ENCODE results near the gene EPB41L4A.
A peak's percentile ranks its signal among the peaks of the same experiment; 100 is the strongest.
"Not testable (repeated sequence)": the region's sequence is repeated elsewhere in the genome, so short reads cannot be mapped to it uniquely, and the experiment has no call there.

The EPB41L4A gene, protein sequence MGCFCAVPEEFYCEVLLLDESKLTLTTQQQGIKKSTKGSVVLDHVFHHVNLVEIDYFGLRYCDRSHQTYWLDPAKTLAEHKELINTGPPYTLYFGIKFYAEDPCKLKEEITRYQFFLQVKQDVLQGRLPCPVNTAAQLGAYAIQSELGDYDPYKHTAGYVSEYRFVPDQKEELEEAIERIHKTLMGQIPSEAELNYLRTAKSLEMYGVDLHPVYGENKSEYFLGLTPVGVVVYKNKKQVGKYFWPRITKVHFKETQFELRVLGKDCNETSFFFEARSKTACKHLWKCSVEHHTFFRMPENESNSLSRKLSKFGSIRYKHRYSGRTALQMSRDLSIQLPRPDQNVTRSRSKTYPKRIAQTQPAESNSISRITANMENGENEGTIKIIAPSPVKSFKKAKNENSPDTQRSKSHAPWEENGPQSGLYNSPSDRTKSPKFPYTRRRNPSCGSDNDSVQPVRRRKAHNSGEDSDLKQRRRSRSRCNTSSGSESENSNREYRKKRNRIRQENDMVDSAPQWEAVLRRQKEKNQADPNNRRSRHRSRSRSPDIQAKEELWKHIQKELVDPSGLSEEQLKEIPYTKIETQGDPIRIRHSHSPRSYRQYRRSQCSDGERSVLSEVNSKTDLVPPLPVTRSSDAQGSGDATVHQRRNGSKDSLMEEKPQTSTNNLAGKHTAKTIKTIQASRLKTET

GRCh38 chr5:112419164-112419985 is at the start of gene EPB41L4A:
EPB41L4A (minus strand) TSS chr5:112419277; CDS start chr5:112419039, 238 bp downstream.
- TF ChIP-seq, protein P1, sequence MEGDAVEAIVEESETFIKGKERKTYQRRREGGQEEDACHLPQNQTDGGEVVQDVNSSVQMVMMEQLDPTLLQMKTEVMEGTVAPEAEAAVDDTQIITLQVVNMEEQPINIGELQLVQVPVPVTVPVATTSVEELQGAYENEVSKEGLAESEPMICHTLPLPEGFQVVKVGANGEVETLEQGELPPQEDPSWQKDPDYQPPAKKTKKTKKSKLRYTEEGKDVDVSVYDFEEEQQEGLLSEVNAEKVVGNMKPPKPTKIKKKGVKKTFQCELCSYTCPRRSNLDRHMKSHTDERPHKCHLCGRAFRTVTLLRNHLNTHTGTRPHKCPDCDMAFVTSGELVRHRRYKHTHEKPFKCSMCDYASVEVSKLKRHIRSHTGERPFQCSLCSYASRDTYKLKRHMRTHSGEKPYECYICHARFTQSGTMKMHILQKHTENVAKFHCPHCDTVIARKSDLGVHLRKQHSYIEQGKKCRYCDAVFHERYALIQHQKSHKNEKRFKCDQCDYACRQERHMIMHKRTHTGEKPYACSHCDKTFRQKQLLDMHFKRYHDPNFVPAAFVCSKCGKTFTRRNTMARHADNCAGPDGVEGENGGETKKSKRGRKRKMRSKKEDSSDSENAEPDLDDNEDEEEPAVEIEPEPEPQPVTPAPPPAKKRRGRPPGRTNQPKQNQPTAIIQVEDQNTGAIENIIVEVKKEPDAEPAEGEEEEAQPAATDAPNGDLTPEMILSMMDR (conservative IDR thresholded peaks at IDR 0.05; ENCODE audit: low read length) = no peak
- no peak for TF ChIP-seq EZH2phosphoT487 (IDR thresholded peaks at IDR 0.05; ENCODE audit: borderline replicate concordance)
- peak within 1 kb of the TSS; percentile 56 for H3K9ac ChIP-seq (ENCODE audit: low read depth, low read length, poor library complexity, severe bottlenecking)
- peak within 1 kb of the TSS; percentile 90 for H2AFZ ChIP-seq (ENCODE audit: low read length)
- H3K9me3 ChIP-seq (ENCODE audit: insufficient read depth, low read depth, low read length) = no peaks in the 10 kb centered on the region
- no peaks in the 10 kb centered on the region for H3K9me2 ChIP-seq (replicated peaks; ENCODE audit: low read depth, low read length)
- H4K20me1 ChIP-seq (ENCODE audit: insufficient read depth, low read length, poor library complexity, severe bottlenecking) = no peaks in the 10 kb centered on the region
- no peaks in the 10 kb centered on the region for H3K27me3 ChIP-seq (ENCODE audit: insufficient read depth, low read length, poor library complexity, severe bottlenecking)
- no peaks in the 10 kb centered on the region for H3K36me3 ChIP-seq (ENCODE audit: insufficient read depth, low read length)
- no peaks in the 10 kb centered on the region for H3F3A ChIP-seq (ENCODE audit: low read depth)
- H3K4me2 ChIP-seq (ENCODE audit: low read depth, low read length, poor library complexity, severe bottlenecking) = peak within 1 kb of the TSS; percentile 72
- peak within 1 kb of the TSS; percentile 78 for H3K4me3 ChIP-seq (ENCODE audit: low read length, poor library complexity, severe bottlenecking)
- no peaks in the 10 kb centered on the region for H3K4me1 ChIP-seq (ENCODE audit: insufficient read depth, low read length, poor library complexity, severe bottlenecking)
- no peaks in the 10 kb centered on the region for H3K79me2 ChIP-seq (ENCODE audit: insufficient read depth, low read length)

GRCh38 chr5:112467485-112467884 is 48.4 kb upstream of the EPB41L4A start:
- no peak for TF ChIP-seq EZH2phosphoT487 (IDR thresholded peaks at IDR 0.05; ENCODE audit: borderline replicate concordance)
- TF ChIP-seq, protein P1 (conservative IDR thresholded peaks at IDR 0.05; ENCODE audit: low read length) = no peak
- Histone ChIP-seq H4K20me1 (ENCODE audit: insufficient read depth, low read length, poor library complexity, severe bottlenecking) (no peaks in the 10 kb centered on the region), H3K4me3 (ENCODE audit: low read length, poor library complexity, severe bottlenecking) (no peak overlapping the region), H3K9ac (ENCODE audit: low read depth, low read length, poor library complexity, severe bottlenecking) (no peak overlapping the region), H3K27me3 (ENCODE audit: insufficient read depth, low read length, poor library complexity, severe bottlenecking) (no peaks in the 10 kb centered on the region), H2AFZ (ENCODE audit: low read length) (no peak overlapping the region), H3K36me3 (ENCODE audit: insufficient read depth, low read length) (no peaks in the 10 kb centered on the region), H3K4me2 (ENCODE audit: low read depth, low read length, poor library complexity, severe bottlenecking) (no peak overlapping the region), H3K79me2 (ENCODE audit: insufficient read depth, low read length) (no peaks in the 10 kb centered on the region), H3F3A (ENCODE audit: low read depth) (no peaks in the 10 kb centered on the region), H3K9me3 (ENCODE audit: insufficient read depth, low read depth, low read length) (no peaks in the 10 kb centered on the region), H3K9me2 (replicated peaks; ENCODE audit: low read depth, low read length) (no peaks in the 10 kb centered on the region), H3K4me1 (ENCODE audit: insufficient read depth, low read length, poor library complexity, severe bottlenecking) (no peaks in the 10 kb centered on the region)

GRCh38 chr5:112466261-112466660 is 47.2 kb upstream of the EPB41L4A start:
- H3K36me3 ChIP-seq (ENCODE audit: insufficient read depth, low read length); H3K4me2 ChIP-seq (ENCODE audit: low read depth, low read length, poor library complexity, severe bottlenecking); H3F3A ChIP-seq (ENCODE audit: low read depth); H3K79me2 ChIP-seq (ENCODE audit: insufficient read depth, low read length); H4K20me1 ChIP-seq (ENCODE audit: insufficient read depth, low read length, poor library complexity, severe bottlenecking); H3K4me1 ChIP-seq (ENCODE audit: insufficient read depth, low read length, poor library complexity, severe bottlenecking); H3K9me3 ChIP-seq (ENCODE audit: insufficient read depth, low read depth, low read length); H3K4me3 ChIP-seq (ENCODE audit: low read length, poor library complexity, severe bottlenecking); H3K9ac ChIP-seq (ENCODE audit: low read depth, low read length, poor library complexity, severe bottlenecking); H2AFZ ChIP-seq (ENCODE audit: low read length); H3K9me2 ChIP-seq (replicated peaks; ENCODE audit: low read depth, low read length); H3K27me3 ChIP-seq (ENCODE audit: insufficient read depth, low read length, poor library complexity, severe bottlenecking): not testable (repeated sequence)

DNA sequence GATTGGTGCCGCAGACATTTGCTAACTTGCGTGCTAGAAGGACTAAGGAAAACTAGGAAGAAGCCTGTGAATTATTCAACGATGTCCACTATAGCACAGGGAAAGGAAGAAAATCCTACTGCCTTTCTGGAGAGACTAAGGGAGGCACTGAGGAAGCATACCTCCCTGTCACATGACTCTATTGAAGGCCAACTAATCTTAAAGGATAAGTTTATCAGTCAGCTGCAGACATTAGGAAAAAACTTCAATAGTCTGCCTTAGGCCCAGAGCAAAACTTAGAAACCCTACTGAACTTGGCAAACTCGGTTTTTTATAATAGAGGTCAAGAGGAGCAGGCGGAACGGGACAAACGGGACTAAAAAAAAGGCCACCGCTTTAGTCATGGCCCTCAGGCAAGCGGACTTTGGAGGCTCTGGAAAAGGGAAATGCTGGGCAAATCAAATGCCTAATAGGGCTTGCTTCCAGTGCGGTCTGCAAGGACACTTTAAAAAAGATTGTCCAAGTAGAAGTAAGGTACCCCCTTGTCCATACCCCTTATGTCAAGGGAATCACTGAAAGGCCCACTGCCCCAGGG is 28.2 kb upstream of the EPB41L4A start:
- H3K4me2 ChIP-seq (ENCODE audit: low read depth, low read length, poor library complexity, severe bottlenecking); H2AFZ ChIP-seq (ENCODE audit: low read length); H3K36me3 ChIP-seq (ENCODE audit: insufficient read depth, low read length); H3K4me1 ChIP-seq (ENCODE audit: insufficient read depth, low read length, poor library complexity, severe bottlenecking); H3K79me2 ChIP-seq (ENCODE audit: insufficient read depth, low read length); H3K9me3 ChIP-seq (ENCODE audit: insufficient read depth, low read depth, low read length); H4K20me1 ChIP-seq (ENCODE audit: insufficient read depth, low read length, poor library complexity, severe bottlenecking); H3K9ac ChIP-seq (ENCODE audit: low read depth, low read length, poor library complexity, severe bottlenecking); H3K9me2 ChIP-seq (replicated peaks; ENCODE audit: low read depth, low read length); H3K27me3 ChIP-seq (ENCODE audit: insufficient read depth, low read length, poor library complexity, severe bottlenecking); H3K4me3 ChIP-seq (ENCODE audit: low read length, poor library complexity, severe bottlenecking); H3F3A ChIP-seq (ENCODE audit: low read depth): not testable (repeated sequence)
